HG03103 (cell line): Measurements from ENCODE around the gene RICTOR.
A peak's percentile ranks its signal among the peaks of the same experiment; 100 is the strongest.

Source experiments
- ATAC-seq: cut with Tn5 transposase; IDR thresholded peaks from one replicate; pipeline ENCODE4 v1.9.1; 2021; ENCODE audit warnings: low read depth; ENCODE audit not compliant: unreplicated experiment

Gene RICTOR

DNA sequence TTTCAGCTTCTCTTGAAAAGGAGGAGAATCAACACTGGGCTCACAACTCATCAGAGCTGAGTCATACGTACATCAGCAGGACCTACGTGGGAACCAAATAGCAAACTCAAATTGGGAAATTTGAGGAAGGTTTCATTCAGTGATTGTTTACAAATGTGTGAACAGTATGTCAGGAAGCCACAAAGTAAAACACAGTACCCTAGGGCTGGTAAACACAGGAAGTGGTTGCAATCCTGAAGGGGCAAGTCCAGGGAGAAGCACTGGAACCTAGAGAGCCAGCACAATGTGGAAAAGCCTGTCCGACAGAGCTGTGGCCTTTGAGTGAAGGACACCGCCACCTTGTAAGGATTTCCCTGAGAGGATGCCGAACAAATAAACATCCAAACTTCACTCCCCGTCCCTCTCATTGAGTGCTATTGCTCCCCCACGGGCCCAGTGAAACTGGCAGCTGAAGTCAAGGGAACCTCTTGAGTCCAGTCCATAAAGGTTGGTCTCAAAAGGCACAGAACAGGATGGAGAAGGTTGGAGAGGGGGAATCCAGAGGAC lies 26.7 kb upstream of the RICTOR start:
- no peak for ATAC-seq

DNA sequence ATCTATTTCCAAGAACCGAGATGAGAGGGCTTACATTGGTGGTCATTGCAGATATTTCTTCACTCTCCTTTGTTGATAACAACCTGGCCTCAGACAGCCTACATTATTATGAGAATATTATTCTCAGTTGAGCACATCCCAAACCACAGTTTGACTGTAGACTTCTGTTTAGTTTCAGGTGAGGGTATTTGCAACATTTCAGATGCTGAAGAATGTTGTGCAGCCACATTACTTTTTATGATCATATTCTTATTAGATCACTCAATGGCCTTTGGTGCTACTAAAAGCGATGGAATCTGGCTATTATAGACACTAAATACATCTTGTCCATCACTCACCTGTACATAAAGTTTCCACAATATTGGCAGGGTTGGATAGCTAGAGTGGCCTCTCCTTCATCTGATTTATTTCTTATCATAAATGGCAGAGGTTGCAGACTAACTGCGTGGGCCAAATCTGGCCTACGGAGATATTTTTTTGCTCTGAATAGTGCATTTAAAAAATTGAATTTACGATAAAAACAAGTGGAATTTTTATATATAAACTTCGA lies 26.2 kb upstream of the RICTOR start:
- ATAC-seq: no peak

DNA sequence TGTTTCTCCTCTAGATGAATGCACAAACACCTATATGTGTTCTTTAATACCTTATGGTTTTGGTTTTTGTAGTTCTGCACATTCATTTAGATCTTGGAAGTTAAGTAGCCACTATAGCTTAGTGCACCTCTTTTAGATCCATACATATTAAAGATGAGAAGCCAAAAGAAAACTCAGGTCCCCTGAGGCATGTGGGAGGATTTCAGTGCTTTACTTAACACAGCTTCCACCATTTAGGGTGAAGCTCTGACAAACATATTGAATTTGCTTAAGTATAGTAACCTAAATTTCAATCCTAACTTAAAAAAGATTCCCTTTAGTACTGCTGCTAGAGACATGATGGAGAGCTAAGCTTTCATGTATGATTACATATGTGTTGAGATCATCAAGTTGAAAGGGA lies 25.6 kb upstream of the RICTOR start:
- no peak for ATAC-seq

DNA sequence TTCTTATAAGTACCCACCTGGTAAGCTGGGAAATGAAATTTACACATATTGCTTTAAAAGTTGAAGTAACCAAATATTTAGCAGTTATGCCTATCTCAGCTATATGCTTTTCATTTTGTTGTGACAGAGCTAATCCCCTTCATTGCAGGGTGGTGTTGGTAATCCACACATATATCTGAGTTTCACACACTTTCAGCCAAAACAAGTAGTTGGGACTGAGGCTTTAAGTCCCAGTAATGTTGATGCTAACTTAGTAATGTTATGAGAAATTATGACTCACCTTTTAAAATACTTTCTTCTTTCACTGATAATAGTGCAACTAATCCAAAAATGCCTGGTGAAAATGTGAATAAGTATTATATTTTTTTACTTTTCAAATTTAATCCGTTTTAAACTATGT lies 19.2 kb upstream of the RICTOR start:
- ATAC-seq: no peak

DNA sequence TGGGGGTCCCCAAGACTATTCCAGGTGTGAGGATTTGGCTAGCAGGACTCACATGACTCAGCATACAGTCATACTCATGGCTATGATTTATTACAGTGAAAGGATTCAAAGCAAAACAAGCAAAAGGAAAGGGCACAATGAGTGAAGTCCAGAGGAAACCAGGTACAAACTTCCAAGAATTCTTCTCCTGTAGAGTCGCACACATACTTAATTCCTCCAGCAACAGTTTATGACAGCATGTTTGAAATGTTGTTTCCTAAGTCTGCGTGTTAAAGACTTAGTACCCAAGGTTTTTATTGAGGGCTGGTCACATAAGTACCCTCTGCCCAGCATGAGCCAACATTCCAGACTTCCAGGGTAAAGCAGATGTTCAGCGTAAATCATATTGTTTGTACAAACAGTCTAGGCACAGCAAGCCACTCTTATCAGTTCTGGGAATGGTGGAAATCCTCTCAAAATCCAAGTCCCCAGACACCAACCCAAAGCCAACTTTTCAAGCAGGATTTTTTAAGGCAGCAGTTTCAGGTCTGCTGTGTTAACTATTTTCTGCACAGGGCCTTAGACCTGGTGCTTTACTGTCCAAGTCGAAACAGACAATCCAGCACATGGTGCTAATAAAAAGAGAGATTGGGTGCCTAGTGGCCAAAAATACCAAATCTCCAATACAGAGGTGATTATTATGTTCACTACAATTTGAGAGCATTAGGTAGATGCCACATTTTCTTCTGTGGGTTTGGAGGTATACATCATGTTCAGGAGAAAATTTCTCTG lies 18.6 kb upstream of the RICTOR start:
- no peak for ATAC-seq

DNA sequence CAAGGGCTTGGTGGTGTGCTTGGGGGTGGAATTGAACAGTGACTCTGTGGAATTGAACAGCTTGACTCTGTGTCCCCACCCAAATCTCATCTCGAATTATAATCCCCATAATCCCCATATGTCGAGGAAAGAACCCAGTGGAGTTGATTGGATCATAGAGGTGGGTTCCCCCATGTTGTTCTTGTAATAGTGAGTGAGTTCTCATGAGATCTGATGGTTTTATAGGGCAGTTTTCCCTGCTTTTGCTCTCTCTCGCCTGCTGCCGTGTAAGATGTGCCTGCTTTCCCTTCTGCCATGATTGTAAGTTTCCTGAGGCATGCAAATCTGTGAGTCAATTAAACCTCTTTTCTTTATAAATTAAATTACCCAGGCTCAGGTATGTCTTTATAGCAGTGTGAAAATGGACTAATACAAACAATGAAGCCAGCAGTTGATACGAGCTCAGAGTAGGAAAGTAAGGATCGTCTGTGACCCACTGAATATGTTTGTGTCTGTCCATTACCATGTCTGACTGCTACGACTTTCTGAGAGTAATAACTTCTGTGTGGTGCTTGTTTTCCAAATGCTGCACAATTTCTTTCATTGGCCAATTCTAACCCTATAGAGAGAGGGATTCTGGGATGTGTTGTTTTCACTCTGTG lies 17.9 kb upstream of the RICTOR start:
- no peak for ATAC-seq

DNA sequence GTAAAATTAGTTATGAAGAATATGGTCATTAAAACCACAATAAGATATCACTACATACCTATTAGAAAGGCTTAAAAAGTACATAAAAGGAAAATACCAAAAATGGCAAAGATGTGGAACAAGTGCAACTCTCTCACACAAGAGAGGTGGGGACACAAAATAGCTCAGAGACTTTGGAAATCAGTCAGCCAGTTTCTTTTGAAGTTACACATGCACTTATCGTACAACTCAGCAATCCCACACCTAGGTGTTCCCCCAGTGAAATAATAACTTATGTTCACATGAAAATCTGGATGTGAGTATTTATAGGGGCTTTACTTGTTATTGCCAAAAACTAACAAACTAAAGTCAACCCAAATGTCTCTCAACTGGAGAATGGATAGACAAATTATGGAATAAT lies 9.8 kb upstream of the RICTOR start:
- ATAC-seq: no peak

DNA sequence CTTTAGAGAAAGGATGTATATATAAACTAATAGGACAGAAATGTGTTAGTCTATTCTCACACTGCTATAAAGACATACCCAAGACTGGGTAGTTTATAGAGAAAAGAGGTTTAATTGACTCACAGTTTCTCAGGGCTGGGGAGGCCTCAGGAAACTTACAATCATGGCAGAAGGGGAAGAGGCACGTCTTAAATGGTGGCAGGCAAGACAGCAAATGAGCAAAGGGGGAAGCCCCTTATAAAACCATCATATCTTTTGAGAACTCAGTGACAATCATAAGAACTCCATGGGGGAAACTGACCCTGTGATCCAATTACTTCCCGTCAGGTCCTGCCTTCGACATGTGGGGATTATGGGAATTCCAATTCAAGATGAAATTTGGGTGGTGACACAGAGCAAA lies 8.8 kb upstream of the RICTOR start:
- no peak for ATAC-seq

DNA sequence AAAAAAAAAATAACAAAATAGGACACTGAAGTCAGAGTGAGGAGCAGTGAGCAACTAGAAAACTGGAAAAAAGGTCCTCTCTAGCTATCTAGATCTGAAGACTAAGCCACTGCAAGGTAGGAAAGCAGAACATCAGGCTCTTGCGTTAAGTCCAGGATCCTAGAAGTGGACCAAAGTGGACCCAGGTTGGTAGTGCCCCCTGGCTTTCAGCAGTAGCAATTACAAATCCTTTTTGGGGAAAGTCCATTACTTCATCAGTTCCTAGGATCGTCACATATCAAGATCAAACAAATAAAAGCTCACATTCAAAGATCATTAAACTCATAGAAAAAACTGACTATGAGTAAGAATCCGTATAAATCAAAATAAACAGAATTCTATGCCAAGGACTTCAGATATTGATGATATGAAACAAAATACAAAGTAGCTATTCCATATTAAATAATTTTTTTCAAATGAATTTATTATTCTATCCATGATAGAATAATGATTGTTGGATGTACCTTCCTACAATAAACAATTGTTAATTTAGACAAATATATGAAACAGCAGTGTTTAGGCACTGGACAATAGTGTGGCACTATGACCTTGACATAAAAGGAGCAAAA lies 6.5 kb upstream of the RICTOR start:
- ATAC-seq: no peak

DNA sequence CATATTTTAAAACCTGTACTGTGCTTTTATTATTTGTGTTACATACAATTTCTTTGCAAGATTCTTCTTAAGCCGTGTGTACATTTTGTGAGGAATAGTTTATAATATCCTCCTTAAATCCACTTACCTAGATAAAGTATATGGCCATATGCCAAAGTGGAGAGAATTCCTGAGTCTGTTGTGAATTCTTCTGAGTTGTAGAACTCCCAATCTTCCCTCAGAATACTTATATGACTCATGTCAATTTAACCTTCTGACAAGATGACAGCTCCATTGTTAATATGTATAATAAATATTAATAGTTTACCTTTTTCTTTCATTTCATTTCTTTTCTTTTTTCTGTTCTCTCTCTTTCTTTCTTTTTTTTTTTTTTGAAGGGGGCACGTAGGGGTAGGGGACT lies 6.0 kb upstream of the RICTOR start:
- ATAC-seq: no peak

DNA sequence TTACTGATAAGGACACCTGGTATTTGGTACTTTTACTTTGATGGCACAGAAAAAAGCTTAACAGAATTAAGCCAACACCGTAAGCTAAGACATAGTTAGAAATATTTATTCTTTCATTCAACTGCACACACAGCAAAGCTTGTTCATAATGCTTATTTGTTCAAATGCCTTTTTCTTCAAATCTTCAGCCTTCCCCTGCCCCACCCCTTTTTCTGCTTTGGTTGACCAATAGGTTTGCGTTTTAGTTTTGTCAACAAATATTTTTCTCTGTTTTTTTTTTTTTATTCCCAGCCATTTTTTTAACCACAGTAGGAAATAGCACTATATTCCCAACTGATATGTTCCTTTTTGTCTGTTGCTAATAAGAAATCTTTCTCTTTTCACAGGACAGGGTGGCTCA lies 4.9 kb upstream of the RICTOR start:
- ATAC-seq: no peak

DNA sequence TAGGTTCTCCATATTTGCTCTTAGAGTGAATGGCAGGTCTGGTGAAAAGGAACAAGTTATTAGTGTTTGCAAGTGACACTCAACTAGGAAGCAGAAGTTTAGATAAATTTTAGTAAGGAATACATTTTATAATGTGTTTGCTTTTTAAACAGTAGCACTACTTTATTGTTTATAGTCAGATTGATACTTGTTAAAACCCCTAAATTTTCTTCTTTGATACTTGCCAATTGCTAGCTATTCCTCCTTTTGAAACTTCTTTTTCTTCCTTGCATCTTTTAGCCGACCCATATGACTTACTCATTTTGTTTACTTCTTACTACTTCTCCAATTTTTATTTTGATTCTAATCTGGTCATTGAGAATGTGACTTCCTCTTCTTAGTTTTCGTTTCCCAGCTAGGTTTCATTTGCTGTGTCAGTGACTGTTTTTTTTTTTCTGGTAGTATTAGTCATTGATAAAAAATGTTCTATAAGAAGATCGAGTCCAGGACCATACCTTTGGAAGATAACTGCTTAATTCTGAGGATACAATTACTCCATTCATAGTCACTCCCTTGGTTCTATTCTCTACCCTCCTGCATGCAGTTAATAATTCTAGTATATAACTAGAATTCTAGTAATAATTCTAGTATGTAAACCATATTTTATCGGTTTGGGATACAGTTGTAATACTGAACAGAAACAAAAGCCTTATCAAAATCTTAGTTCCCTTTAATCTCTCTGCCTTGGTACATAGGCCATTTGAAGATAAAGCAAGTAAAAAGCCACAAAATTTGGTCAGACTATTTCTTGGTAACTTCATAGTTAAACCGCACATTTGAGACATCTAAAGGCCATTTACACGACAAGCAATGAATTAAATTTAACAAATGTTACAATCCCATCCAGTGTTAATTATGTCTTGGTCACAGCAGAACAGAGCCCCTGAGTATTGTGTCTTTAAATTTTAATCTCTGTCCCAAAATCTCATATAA lies 2.8 kb upstream of the RICTOR start:
- no peak for ATAC-seq

DNA sequence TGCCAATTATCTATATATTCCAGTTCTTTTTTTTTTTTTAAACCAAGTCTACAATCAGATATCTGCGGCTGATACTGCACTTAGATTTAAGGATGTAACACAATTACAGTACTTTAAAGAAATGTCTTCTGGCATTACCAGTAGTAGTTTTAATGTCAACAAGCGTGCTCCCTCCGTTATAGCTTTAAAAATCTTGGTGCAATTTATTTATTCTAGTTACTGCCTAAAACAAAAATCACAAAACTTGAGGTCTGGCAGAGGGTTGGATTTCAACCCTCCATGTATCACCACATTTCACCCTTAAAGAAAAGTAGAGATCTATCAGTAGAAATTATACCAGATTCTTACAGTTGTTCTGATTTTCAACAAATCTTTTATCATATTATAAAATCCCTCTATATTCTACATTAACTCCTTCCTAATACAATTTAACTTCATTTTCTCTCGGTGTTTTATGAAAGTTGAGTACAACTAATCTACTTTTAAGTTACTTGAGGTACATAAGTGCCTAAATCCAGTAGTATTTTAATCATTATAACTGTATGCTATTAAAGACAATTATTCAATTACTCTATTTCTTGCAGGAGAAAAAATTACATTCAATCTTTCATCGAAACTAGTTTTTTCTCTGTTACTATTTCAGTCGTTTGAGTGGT lies 2.0 kb upstream of the RICTOR start:
- no peak for ATAC-seq

DNA sequence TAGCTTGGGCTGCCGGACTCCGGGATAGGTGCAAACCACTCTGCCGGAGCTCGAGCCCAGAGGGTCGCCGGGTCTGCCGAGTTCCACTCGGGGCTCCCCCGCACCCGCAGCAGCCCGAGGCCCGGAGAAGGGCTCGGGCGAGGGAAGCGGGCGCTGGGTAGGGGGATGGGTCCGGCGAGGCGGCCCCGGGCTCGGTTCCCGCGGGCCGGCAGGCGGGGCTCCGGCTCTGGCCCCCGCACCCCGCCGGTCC lies 507 bp downstream of the RICTOR start:
- peak; percentile 27 for ATAC-seq

DNA sequence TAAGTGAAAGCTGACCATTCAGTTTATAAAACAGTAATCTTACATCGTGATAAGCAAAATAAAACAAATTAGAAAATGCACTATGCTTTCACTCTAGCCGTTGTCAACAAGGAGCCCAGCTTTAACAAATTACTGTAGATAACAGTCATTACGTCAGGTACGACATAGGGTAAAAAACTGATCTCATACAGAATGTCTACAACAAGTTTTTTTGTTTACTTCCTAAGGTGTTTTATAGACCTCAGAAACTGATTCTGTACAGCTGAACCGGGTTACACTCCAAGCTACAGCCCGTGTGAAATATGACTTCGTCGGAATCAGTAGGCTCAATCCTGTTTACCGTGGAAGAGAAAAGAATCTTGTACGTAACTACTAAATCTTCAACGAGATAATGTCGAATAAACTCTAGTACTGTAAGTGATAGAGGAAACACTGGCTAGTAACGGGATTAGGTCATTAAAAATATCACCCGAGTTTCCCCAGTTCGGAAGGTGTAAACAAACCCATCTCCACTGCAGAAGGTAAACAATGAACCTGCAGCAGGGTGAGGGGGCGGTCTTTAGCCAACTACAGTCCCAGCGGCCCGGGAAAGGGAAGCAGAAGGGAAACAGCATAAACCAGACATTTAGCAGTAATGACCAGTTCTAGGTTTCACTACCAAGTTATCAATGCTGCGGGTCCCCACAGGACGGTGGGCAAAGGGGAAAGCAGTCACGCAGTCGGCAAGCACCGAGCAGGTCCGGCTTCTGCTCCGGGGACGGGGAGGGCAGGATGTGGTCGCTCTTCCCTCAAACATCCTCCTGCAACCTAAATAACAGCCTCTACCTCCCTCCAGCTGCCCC lies 1.1 kb downstream of the RICTOR start:
- peak; percentile 35 for ATAC-seq

DNA sequence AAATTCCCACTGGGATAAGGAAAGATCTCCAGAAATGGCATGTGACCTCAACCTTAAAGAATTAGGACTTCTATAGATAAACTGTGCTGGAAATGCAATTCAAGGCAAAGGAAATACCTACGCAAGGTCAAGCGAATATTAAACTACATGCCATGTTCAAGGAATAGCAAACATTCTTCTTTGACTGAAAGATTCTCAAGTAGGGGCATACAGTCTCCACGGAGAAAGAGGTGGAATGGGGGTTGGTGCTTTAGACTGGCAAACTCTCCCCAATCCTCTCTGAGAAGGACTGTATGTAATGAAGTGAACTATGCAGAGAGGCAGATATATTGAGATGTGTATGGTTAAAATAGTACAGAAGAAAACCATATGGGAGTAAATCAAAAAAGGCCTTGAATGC lies 6.1 kb downstream of the RICTOR start:
- ATAC-seq: no peak

DNA sequence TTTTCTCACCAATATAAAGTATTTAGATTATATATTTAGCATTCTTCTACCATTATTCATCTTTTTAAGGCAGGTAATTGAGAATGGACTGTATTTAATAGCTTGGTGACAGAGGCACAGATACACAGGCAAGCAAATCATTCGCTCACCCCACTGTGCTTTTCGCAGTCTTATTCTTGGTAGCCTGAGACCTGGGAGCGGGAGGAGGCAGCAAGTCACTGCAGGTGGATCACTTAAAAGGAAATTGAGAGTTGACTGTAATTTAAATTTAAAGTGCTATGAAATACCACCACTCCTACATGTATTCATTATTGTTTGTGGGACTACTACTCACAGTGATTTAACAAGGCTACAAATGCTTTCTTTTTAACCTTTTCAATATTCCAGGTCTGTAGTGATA lies 9.7 kb downstream of the RICTOR start:
- no peak for ATAC-seq

DNA sequence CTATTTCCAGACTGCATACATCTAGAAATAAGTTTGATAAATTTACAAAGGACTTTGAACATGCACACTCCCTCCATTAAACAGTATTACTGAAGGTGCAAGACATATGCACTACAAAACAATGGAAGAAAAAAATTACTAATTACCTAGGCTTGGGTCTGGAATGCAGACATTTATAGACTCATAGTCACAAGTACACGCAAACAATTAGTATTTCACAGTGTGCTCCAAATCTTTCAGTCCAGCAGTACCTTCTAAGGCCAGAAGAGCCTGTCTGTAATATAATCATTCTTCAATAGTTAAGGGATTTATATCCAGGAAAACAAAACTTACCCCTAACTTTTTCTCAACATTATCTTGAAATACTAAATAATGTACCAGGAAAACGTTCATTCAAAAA lies 11.2 kb downstream of the RICTOR start:
- no peak for ATAC-seq

DNA sequence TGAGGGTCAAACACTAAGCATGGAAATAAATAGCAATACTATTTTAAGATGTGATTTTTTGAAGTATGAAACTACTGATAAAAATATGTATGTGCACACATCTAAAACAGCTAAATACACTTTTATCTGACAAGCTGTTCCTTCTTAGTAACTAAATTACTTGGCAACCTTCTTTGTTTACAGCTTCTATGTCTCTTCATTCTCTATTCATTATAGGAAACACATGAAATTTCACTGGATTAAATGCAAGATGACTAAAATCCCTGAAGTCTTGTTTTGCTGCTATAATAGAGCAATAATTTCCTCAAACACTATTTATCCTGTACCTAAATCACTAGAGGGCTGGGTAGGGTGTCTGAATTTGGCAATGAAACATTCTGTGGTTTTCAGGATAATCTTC lies 11.7 kb downstream of the RICTOR start:
- no peak for ATAC-seq
